IPS-18a (cell line): ENCODE measurements around the gene ARHGDIG.
"Not testable (repeated sequence)": the region's sequence is repeated elsewhere in the genome, so short reads cannot be mapped to it uniquely, and the experiment has no call there.

Experiments
- H3K27ac ChIP-seq: one replicate; pipeline ENCODE4 v1.5.1; 2013; ENCODE audit warnings: low read length
- H3K27me3 ChIP-seq: one replicate; pipeline ENCODE4 v1.6.1; 2013; ENCODE audit warnings: mild to moderate bottlenecking, low read length; ENCODE audit not compliant: control insufficient read depth, insufficient read depth
- H3K36me3 ChIP-seq: one replicate; pipeline ENCODE4 v1.6.1; 2013; ENCODE audit warnings: low read depth, low read length; ENCODE audit not compliant: control insufficient read depth
- H3K4me1 ChIP-seq: one replicate; pipeline ENCODE4 v1.6.1; 2013; ENCODE audit warnings: low read depth, low read length; ENCODE audit not compliant: control insufficient read depth
- H3K4me3 ChIP-seq: one replicate; pipeline ENCODE4 v1.5.1; 2013; ENCODE audit warnings: low read length
- H3K9ac ChIP-seq: one replicate; pipeline ENCODE4 v1.6.1; 2013; ENCODE audit warnings: mild to moderate bottlenecking, low read length, moderate library complexity
- H3K9me3 ChIP-seq: one replicate; pipeline ENCODE4 v1.6.1; 2013; ENCODE audit warnings: low read depth, low read length; ENCODE audit not compliant: control insufficient read depth

Gene ARHGDIG

DNA sequence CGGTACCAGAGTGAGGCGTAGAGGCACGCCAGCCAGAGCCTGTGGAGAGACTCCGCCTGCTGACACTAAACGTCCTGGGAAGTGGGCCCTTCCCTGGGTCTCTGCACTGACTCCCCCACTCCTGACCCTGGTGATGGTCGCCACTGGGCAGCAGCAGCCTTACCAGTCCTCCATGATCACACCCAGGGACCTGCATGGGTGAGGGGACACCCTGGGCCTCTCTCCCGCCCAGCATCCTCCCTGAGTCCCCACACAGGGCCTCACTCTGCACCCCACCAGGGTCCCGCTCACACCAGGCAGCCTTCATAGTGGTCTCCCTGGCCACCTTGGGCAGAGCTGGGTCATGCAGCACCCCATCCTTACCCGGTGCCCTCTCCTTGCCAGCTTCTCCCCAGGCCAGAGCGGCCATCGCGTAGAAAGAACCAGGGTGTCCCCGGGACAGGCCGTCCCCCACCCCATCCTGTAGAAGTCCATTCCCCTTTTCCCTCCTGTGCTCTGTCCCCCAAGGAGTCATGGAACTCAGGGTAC, 15.3 kb upstream of the ARHGDIG start:
- peaks cover 17% of the 10 kb centered on the region for H3K36me3 ChIP-seq

DNA sequence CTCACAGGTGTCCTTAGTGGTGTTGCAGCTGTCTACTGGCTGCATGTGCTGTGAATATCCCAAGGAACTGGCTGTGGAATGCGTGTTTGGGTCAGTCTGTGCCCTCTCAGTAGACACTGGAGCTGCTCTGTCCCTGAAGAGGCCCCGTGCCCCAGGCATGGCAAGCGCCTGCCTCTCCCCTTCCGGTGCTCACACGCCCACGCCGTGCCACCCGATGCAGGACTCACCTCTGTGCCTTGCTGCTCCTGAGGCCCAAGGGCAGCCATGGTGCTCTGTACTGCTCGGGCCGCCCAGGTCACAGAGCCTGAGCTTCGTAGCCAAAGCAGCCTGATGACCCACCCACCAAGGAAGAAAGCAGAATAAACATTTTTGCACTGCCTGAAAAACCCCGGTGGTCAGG, 14.7 kb upstream of the ARHGDIG start:
- Histone ChIP-seq H3K9ac (no peak overlapping the region), H3K36me3 (peaks cover 17% of the 10 kb centered on the region), H3K27me3 (no peaks in the 10 kb centered on the region), H3K27ac (no peak overlapping the region), H3K9me3 (no peaks in the 10 kb centered on the region), H3K4me1 (no peaks in the 10 kb centered on the region), H3K4me3 (no peak overlapping the region)

More for the DNA sequence above, 15.3 kb upstream of the ARHGDIG start:
- Histone ChIP-seq H3K9me3 (no peaks in the 10 kb centered on the region), H3K27me3 (no peaks in the 10 kb centered on the region), H3K9ac (no peak overlapping the region), H3K4me3 (no peak overlapping the region), H3K4me1 (no peaks in the 10 kb centered on the region), H3K27ac (no peak overlapping the region)

DNA sequence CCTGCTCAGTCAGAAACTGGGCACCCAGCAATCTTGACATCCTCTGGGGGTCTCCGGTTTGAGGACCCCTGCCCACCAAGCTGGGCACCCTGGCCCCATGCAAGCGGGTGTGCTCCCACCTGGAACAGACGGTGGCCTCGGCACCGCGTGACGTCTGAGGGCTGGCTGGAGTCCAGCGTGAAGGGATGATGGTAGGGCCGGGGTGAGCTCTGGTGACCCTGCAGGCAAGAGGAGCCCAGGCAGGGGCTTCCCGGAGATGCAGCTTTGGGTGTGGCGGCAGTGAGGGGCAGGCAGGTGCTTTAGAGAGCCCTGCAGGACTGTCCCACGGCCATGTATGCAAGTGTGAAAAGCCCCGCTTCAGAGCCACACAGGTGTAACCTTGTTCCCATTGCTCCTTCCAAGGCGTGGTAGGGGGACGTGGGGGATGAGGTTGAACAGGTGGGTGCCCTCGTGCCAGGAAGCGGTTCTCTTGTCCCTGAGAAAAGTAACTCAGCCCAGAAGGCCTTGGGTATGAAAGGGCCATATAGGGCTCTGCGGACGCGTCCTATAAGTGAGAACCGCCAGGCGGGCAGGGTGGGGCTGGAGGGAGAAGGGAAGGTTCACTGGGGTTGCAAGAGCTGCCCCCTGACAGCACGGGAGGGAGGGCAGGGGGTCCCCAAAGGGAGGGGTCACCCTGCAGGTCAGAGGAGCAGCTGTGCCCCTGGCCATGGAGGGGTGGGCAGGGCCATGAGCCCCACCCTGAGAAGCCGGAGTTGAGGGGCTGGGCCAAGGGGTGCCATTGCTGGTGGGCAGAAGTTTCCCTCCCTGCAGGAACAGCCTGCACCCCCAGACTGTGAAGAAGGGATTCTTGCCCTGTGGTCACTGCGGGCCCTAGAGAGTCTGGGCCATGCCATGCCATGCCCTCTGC, 13.9 kb upstream of the ARHGDIG start:
- Histone ChIP-seq H3K27ac (no peak overlapping the region), H3K4me3 (no peak overlapping the region), H3K36me3 (peaks cover 16% of the 10 kb centered on the region), H3K4me1 (no peaks in the 10 kb centered on the region), H3K27me3 (no peaks in the 10 kb centered on the region), H3K9me3 (no peaks in the 10 kb centered on the region), H3K9ac (no peak overlapping the region)

DNA sequence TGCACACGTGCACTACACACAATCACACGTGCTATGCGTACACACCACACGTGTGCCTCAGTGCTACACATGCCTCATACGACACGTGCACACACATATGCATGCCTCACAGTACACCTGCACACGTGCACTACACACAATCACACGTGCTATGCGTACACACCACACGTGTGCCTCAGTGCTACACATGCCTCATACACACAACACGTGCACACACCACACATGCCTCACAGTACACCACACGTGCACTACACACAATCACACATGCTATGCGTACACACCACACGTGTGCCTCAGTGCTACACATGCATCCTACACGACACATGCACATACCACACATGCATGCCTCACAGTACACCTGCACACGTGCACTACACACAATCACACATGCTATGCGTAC, 12.8 kb upstream of the ARHGDIG start:
- not testable (repeated sequence) for H3K36me3 ChIP-seq, H3K27ac ChIP-seq, H3K4me1 ChIP-seq, H3K9me3 ChIP-seq, H3K4me3 ChIP-seq, H3K9ac ChIP-seq, H3K27me3 ChIP-seq

DNA sequence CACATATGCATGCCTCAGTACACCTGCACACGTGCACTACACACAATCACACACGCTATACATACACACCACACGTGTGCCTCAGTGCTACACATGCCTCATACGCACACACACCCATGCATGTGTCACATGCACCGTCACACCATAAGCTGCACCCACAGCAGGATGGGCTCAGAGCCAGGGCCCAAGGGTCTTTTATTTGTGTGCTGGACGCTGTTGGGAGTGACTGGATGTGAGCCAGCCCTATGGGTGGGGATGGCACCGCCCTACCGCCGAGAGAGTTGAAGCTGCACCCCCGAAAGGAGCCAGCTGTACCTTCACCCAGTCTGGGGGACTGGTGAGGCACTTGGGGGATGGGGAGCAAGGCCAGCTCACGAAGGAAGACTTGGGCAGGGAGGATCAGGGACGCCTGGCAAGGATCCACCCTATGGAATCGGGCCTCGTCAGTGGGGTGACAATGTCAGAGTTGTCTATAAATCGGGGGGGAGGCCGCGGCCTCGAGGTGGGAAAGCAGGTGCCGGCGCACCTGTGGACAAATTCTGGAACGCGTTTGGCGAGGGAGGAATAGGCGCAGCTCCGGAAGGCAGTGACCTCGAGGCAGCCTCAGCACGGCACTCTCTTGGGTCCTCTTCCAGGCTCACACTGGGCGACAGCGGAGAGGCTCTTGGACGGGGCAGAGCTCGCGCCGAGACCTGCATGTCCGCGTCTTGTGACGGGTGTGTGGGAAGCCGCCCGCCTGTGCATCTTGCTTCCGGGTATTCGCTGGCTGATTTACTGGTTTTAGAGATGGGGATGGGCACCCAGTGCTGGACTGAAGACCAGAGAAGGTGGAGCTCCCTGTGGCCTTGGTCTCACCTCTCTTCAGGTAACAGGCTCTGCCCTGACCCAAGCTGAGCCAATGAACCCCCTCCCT, 12.0 kb upstream of the ARHGDIG start:
- Histone ChIP-seq H3K4me3 (no peak overlapping the region), H3K27me3 (no peaks in the 10 kb centered on the region), H3K9me3 (no peaks in the 10 kb centered on the region), H3K36me3 (peaks cover 6% of the 10 kb centered on the region), H3K27ac (no peak overlapping the region), H3K4me1 (no peaks in the 10 kb centered on the region), H3K9ac (no peak overlapping the region)

DNA sequence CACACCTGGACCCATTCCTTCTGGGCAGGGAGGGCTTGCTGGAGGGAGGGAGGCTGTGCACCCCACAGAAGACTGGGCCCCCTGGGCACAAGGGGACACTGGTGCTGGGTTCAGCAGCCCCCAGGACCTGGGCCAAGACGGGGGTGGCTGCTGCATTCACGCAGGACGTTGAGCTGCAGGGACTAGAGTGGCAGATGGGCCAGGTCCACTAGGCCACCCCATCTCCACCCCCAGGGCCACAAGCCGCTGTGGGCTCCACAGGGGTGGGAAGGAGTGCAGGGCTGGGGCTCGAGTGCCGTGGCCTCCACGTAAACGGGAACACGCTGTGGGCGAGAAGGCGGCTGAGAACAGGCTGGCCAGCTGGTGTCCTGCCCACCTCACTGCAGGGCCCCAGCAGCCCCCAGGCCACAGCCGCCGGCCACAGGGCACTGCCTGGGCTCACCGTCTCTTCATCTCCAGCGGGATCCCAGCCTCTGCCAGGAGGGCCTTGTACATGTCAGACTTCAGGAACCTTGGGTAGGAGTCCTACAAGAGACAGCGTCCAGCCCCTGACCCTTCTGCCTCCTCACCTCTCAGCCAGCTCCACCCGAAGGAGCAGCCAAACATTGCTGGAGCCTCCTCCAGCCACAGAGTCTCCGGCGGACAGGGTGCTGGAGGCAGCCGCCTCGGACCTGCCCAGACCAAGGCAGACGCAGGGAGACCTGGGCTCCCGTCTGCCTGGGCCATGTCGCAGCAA, 11.2 kb upstream of the ARHGDIG start:
- Histone ChIP-seq H3K4me3 (no peak overlapping the region), H3K36me3 (peaks cover 2% of the 10 kb centered on the region), H3K4me1 (no peaks in the 10 kb centered on the region), H3K9me3 (no peaks in the 10 kb centered on the region), H3K27me3 (peaks cover 2% of the 10 kb centered on the region), H3K27ac (no peak overlapping the region), H3K9ac (no peak overlapping the region)

DNA sequence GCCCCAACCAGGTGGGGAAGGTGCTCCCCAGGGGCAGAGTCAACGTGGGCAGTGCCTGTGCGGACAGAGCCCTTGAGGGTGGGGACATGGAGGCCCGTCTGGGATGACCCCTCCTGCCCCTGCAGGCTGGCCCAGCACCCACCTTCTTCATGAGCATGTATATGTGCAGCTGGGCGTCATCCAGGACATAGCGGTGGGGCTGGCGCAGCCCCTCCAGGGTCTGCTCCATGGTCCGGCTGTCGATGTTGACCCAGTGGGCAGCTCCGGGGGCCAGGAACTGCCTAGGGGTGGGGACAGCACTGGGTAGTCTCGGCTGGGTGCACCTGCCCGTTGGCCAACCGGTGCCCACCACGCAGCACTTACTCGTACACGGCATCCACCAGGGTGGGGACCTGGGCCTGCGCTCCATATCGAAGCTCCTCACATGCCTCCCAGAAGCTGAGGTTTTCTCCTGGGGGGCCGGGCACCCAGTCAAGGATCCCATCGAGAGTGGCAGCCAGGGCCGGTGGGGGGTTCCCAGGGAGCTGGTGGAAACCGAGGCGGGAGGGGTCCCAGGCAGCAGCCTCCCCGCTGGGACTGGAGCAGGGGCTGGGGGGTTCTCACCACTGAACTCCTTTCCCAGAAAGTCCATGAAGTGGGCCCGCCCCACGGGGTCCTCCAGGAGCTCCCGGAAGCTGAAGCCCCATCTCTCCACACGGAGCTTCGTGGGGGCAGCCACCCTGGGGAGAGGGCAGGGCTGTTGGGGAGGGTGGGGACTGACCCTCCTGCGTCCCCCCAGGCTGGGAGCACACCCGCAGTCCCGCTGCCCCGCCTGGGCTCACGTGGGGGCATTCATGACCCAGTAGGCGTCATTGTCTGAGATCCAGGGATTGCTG, 9.8 kb upstream of the ARHGDIG start:
- Histone ChIP-seq H3K9ac (no peak overlapping the region), H3K27me3 (peaks cover 14% of the 10 kb centered on the region), H3K4me1 (no peaks in the 10 kb centered on the region), H3K4me3 (no peak overlapping the region), H3K9me3 (no peaks in the 10 kb centered on the region), H3K27ac (no peak overlapping the region), H3K36me3 (no peaks in the 10 kb centered on the region)

DNA sequence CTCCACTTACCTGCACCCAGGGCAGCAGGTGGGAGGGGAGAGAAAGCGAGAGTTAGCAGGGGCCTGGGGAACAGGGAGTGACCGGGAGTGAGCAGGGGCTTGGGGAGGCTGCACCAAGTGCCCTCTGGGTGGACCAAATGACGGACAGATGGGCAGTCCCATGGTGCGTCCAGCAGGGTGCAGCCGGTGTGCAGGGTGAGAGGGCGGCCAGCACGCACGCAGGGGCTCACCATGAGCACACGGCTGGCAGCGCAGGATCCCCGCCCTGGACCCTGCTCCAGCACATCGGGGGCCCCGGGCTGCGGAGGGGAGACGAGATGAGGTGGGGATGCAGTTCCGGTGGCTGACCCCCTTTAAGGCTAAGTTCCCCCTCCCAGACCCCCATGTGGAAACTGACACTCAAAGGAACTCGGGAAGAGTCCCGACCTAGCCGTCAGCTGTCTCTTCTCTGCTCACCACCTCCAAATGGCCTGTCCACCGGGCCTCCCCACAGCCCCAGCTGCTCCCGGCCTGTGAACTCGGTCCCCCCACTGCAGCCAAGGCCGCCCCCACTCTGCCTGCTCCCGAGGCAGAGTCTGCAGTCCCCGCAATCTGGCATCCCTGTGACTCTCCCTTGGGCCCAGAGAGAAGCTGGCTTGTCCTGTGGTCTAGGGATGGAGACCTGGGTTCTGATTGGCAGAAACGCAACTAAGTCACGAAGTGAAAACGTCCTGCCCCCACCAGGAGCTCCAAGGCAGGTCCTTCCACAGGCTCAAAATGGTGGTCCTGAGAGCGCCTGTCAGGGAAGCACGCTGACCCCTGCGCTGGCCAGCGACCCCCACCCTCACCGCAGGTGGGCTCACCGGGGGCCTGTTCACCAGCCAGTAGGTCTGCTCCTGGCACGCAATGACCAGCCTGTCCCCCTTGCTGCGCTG, 7.5 kb upstream of the ARHGDIG start:
- Histone ChIP-seq H3K9me3 (no peaks in the 10 kb centered on the region), H3K4me1 (no peaks in the 10 kb centered on the region), H3K27me3 (peaks cover 28% of the 10 kb centered on the region), H3K36me3 (no peaks in the 10 kb centered on the region), H3K9ac (no peak overlapping the region), H3K4me3 (no peak overlapping the region), H3K27ac (no peak overlapping the region)

DNA sequence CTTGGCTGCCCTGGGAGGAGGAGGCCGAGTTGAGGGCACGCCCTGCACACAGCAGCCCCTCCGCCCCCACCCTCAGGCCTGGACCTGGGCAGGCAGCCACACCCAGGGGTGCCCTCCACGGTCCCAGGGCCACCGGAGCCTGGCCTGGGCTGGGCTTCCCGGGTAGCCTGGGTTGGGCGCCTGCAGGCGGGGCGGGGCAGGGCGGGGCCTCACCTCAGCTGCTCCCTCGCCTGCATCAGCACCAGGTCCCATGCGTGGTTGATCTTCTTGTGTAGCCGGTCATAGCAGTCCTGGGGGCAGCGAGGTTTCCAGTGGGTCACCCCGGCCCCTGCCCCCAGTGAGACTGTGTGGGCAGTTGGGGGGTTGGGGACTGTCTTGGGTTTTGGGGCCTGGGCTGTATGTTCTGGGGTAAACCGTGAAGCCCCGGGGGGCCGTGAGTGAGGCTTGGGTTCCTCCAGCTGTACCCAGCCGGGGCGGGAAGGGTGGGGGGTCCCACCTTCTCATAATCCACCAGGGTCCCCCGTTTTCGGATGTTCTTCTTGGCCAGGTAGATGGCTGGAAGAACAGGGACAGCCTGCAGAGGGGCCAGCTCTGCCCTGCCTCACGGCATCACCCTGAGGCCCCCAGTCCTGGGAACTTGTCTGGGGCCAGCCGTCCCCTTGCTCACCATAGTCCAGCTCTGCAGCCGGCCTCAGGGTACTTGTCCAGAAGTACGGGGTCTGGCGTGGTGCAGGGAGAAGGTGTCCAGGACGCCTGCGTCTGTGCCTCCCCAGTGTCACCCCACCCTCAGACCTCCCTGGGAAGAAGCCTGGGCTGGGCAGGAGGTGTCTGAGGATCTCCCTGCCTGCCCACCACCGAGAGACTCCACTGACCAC, 6.6 kb upstream of the ARHGDIG start:
- Histone ChIP-seq H3K27ac (no peak overlapping the region), H3K4me1 (no peaks in the 10 kb centered on the region), H3K27me3 (peaks cover 34% of the 10 kb centered on the region), H3K4me3 (no peak overlapping the region), H3K9me3 (no peaks in the 10 kb centered on the region), H3K9ac (no peak overlapping the region), H3K36me3 (no peaks in the 10 kb centered on the region)
